NCI-H2171 treated with DMSO at 0.1 percent for 48 hours (cell line): ENCODE data around the gene BAIAP2.
A peak's percentile ranks its signal among the peaks of the same experiment; 100 is the strongest.

Experiments
- DNase-seq: peaks from one replicate; lab custom pipeline; 2025; lab: John Stamatoyannopoulos, UW

BAIAP2 gene

GRCh38 chr17:81126281-81127132, 91.6 kb downstream of the BAIAP2 start:
- DNase-seq, result no peak

GRCh38 chr17:81127133-81127455, 92.1 kb downstream of the BAIAP2 start:
- no peak for DNase-seq

- peak; percentile 58 for DNase-seq
Observed at GRCh38 chr17:81127526-81128177, 92.7 kb downstream of the BAIAP2 start.

- no peak for DNase-seq
Observed at GRCh38 chr17:81128338-81128737, 93.4 kb downstream of the BAIAP2 start.

- no peak for DNase-seq
Observed at GRCh38 chr17:81128774-81129173, 93.8 kb downstream of the BAIAP2 start.

- DNase-seq, result no peak
Observed at GRCh38 chr17:81129289-81129688, 94.3 kb downstream of the BAIAP2 start.

GRCh38 chr17:81129711-81130367, 94.9 kb downstream of the BAIAP2 start:
- no peak for DNase-seq

GRCh38 chr17:81130385-81131361, 95.7 kb downstream of the BAIAP2 start:
- no peak for DNase-seq

GRCh38 chr17:81131486-81132196, 96.7 kb downstream of the BAIAP2 start:
- DNase-seq, result no peak

GRCh38 chr17:81132197-81132540, 97.2 kb downstream of the BAIAP2 start:
- DNase-seq, result no peak

GRCh38 chr17:81132770-81133723, 98.1 kb downstream of the BAIAP2 start:
- no peak for DNase-seq

- DNase-seq, result no peak
Observed at GRCh38 chr17:81134064-81134781, 99.3 kb downstream of the BAIAP2 start.

GRCh38 chr17:81135505-81136278, 100.7 kb downstream of the BAIAP2 start:
- DNase-seq, result peak; percentile 90

GRCh38 chr17:81136366-81136765, 101.4 kb downstream of the BAIAP2 start:
- no peak for DNase-seq

GRCh38 chr17:81137248-81137647, 102.3 kb downstream of the BAIAP2 start:
- no peak for DNase-seq

GRCh38 chr17:81138083-81138482, 103.1 kb downstream of the BAIAP2 start:
- no peak for DNase-seq

GRCh38 chr17:81138500-81138899, 103.5 kb downstream of the BAIAP2 start:
- no peak for DNase-seq

GRCh38 chr17:81139428-81139827, 104.5 kb downstream of the BAIAP2 start:
- no peak for DNase-seq

- DNase-seq, result no peak
Observed at GRCh38 chr17:81140018-81140417, 105.1 kb downstream of the BAIAP2 start.
